Thoracic aorta (tissue), 2 donors: Measurements from ENCODE around the gene LCA5L. TPM values are rescaled to one million over a fixed set of nuclear protein-coding genes. Genes with fewer than 3 reads are reported as not detected.

Experiments
- ATAC-seq: fragments of 150-250 bp; one replicate; pipeline ENCODE4 v1.8.0; 2017; ENCODE audit warnings: low read depth; ENCODE audit not compliant: insufficient number of reproducible peaks, low FRiP score
- DNase-seq: peaks from one replicate; pipeline ENCODE4 v3.0.0-alpha.2; 2020; ENCODE audit warnings: low spot score
- H3K27ac ChIP-seq, 2 donors: fragments of 200-600 bp; sonication (generic); 1 replicate in 1 of 2; 2 replicates in 1 of 2; pipeline ENCODE4 v1.5.1; 2016; ENCODE audit warnings: mild to moderate bottlenecking in 2 of 2, moderate library complexity in 2 of 2
- H3K27me3 ChIP-seq: fragments of 200-600 bp; sonication (generic); replicated peaks from 2 replicates; pipeline ENCODE4 v1.6.0; 2016; ENCODE audit warnings: mild to moderate bottlenecking; ENCODE audit not compliant: insufficient read depth
- H3K36me3 ChIP-seq: fragments of 200-600 bp; sonication (generic); one replicate; pipeline ENCODE4 v1.5.1; 2016
- H3K4me1 ChIP-seq, 2 donors: fragments of 200-600 bp; sonication (generic); 1 replicate in 1 of 2; 2 replicates in 1 of 2; pipeline versions ENCODE4 v1.5.1 to v1.6.0; 2016; ENCODE audit warnings: low read depth in 2 of 2, mild to moderate bottlenecking in 1 of 2; ENCODE audit not compliant: control insufficient read depth in 1 of 2
- H3K4me3 ChIP-seq: fragments of 200-600 bp; sonication (generic); 2 replicates; pipeline ENCODE4 v1.5.1; 2016; ENCODE audit warnings: mild to moderate bottlenecking
- H3K9me3 ChIP-seq: fragments of 200-600 bp; sonication (generic); 2 replicates; pipeline ENCODE4 v1.5.1; 2016
- total RNA-seq, 2 donors: library from RNA; depleted of rRNA; stranded (reverse); fragments of >200 nt; gene quantifications; one replicate each; pipeline versions ENCODE4 v1.1.0 to v1.2.3, GENCODE V29; 2016
- TF ChIP-seq, protein P1 (sequence below): fragments of 200-600 bp; sonication (generic); IDR thresholded peaks from one replicate; pipeline ENCODE4 v1.5.1; 2019; ENCODE audit warnings: antibody characterized with exemption

The LCA5L gene
- total RNA-seq, 2 donors from 2014 or later: 1.2 to 3.2 TPM

DNA sequence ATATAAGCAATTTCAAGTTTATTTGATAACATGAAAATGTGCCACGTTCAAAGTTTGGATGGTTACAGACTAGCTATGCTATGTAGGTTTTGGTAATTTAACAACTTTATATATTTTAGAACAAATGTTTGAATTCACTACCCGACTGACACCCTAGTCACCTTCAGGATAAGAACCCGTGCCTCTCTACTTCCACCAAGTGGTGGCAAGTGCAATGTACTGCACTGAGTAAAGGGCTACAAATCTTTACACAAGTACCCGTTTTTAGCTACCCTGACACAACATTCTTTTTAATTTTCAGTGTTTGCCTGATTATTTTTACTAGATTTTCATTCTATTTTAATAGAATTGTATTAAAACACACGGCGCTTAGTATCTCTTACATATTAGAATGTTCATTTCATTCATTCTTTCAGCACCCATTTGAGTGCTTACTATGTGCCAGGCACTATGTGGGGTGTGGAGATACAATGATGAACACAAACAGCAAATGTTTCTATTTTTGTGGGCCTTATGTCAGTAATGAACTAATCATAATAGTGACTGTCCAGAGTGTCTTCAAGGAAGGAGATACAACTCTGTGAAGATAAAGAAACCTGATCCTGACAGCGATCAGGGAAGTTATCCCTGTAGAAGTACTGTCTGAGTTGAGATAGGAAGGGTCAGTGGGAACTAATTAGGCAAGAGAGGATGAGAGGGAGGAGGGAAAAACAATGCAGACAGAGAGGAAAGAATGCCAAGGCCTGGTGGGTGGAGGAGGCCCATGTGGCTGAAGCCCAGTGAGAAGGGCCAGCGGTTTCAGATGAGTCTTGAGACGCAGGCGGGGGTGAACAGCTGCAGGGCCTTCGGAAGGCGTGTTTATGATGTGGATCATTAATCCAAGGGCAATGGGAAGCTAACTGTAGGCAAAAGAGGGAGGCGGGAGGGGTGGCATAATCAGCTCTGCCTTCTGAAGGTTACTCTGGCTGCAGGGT is 3.8 kb downstream of the LCA5L start:
- DNase-seq: no peak
- Histone ChIP-seq H3K4me3 (no peak overlapping the region), H3K4me1 (peaks cover 0 to 14% of the 10 kb centered on the region in 2 donors), H3K27me3 (no peaks in the 10 kb centered on the region), H3K27ac (no peak overlapping the region), H3K9me3 (no peaks in the 10 kb centered on the region), H3K36me3 (no peaks in the 10 kb centered on the region)
- no peak for ATAC-seq
- TF ChIP-seq, protein P1, sequence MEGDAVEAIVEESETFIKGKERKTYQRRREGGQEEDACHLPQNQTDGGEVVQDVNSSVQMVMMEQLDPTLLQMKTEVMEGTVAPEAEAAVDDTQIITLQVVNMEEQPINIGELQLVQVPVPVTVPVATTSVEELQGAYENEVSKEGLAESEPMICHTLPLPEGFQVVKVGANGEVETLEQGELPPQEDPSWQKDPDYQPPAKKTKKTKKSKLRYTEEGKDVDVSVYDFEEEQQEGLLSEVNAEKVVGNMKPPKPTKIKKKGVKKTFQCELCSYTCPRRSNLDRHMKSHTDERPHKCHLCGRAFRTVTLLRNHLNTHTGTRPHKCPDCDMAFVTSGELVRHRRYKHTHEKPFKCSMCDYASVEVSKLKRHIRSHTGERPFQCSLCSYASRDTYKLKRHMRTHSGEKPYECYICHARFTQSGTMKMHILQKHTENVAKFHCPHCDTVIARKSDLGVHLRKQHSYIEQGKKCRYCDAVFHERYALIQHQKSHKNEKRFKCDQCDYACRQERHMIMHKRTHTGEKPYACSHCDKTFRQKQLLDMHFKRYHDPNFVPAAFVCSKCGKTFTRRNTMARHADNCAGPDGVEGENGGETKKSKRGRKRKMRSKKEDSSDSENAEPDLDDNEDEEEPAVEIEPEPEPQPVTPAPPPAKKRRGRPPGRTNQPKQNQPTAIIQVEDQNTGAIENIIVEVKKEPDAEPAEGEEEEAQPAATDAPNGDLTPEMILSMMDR: peak; percentile 55

DNA sequence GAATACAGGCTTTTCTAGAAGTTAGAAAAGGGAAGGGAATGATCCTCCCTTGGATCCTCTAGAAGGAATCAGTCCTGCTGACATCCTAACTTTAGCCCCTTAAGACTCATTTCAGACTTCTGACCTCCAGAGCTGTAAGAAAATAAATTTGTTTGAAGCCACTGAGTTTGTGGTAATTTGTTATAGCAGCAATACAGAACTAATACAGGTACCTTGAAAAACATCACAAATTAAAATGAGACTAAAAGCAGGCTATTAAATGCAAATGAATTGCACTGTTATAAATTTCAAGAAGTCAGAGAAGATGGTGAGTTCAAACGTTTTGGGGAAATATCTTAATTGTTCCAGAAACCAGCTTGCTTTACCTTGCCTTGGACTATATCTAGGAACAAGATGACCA is 6.3 kb downstream of the LCA5L start:
- H3K4me3 ChIP-seq: no peak overlapping the region
- TF ChIP-seq, protein P1: no peak
- ATAC-seq: no peak
- H3K9me3 ChIP-seq: no peaks in the 10 kb centered on the region
- H3K36me3 ChIP-seq: no peaks in the 10 kb centered on the region
- no peaks in the 10 kb centered on the region for H3K4me1 ChIP-seq
- no peaks in the 10 kb centered on the region for H3K27me3 ChIP-seq
- no peak overlapping the region for H3K27ac ChIP-seq
- no peak for DNase-seq

DNA sequence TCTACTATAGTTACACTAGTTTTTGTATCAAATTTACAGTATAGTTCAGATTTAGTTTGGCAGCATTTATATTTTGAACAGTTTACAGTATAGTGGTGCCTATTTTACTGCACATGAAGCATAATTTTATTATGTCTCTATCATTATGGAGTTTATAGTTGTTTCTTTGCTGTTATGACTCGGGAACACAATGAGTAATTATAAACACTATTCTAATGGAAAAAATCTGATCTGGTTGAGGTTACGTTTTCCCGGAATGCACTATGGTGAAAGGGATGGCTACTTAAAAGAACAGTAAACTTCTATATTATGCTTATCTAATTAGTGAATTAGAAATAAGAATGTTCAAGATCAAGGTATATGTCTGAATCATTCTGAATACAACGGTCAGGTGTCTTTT is 10.6 kb downstream of the LCA5L start:
- TF ChIP-seq, protein P1: no peak
- peaks cover 0 to 7% of the 10 kb centered on the region in 2 donors for H3K4me1 ChIP-seq
- H3K27me3 ChIP-seq: no peaks in the 10 kb centered on the region
- H3K36me3 ChIP-seq: no peaks in the 10 kb centered on the region
- ATAC-seq (no peak), DNase-seq (no peak)
- H3K27ac ChIP-seq: no peak overlapping the region
- no peak overlapping the region for H3K4me3 ChIP-seq
- H3K9me3 ChIP-seq: no peaks in the 10 kb centered on the region

DNA sequence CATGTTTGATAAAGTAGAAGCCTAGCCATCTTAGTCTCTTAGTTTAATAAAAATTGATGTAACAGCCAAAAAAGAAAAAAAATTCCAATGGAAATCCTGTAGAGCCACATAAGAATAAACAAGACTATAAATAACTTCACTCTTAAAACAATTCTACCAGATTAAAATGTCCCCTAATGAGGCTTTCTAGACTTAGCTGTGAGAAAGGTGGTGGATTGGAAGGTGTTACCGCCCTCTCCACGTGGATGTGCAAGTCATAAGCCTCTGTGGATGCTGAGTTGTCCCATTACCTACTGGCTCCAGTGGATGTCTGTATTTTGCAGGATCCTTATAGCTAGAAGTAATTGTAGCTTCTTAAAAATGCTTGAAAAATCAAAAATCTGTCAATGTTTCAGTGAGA is 14.6 kb downstream of the LCA5L start:
- ATAC-seq (no peak), DNase-seq (no peak)
- Histone ChIP-seq H3K9me3 (no peaks in the 10 kb centered on the region), H3K36me3 (no peaks in the 10 kb centered on the region), H3K4me3 (no peak overlapping the region), H3K27me3 (no peaks in the 10 kb centered on the region), H3K27ac (no peak overlapping the region), H3K4me1 (peaks cover 0 to 7% of the 10 kb centered on the region in 2 donors)
- TF ChIP-seq, protein P1: no peak

DNA sequence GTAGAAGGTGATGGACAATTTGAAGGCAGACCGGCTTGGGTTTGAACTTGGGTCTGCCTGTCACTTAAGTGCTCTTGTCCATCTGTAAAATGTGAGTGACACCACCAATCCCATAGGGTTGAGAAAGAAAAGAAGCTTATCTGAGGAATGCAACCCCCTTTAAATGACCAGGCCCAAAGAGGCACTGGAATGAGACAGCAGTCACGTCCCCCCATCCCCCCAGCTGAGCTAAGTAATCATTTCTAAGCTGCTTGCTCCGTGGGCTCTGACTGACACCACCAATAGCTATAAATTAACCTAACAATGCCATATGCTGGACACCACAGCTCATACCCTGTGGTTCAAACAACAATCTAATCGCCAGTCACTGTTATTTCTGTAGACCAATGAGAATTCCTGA is 15.1 kb downstream of the LCA5L start:
- TF ChIP-seq, protein P1: no peak
- Histone ChIP-seq H3K9me3 (no peaks in the 10 kb centered on the region), H3K27ac (no peak overlapping the region), H3K36me3 (no peaks in the 10 kb centered on the region), H3K4me3 (no peak overlapping the region), H3K27me3 (no peaks in the 10 kb centered on the region), H3K4me1 (peaks cover 0 to 7% of the 10 kb centered on the region in 2 donors)
- DNase-seq (no peak), ATAC-seq (no peak)
